OCI-M2 (cell line): ENCODE data around the gene CACNA1B.

Experiments
- DNase-seq: peaks from one replicate; lab custom pipeline; 2025; ENCODE audit not compliant: unreplicated experiment; lab: John Stamatoyannopoulos, UW

The CACNA1B gene

DNA sequence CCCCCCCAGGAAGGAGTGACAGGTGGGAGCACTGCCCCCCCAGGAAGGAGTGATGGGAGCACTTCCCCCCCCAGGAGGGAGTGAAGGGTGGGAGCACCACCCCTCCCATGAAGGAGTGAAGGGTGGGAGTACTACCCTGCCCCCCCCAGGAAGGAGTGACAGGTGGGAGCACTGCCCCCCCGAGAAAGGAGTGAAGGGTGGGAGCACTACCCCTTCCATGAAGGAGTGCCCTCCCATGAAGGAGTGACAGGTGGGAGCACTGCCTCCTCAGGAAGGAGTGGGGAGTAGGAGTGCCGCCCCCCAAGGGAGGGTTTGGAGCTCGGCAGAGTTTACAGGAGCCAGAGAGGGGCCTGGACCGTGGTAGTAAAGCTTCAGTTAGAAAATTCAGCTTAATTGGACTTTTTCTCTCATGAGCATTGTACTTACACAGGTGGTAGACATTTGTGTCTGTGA, 100.7 kb downstream of the CACNA1B start:
- no peak for DNase-seq

DNA sequence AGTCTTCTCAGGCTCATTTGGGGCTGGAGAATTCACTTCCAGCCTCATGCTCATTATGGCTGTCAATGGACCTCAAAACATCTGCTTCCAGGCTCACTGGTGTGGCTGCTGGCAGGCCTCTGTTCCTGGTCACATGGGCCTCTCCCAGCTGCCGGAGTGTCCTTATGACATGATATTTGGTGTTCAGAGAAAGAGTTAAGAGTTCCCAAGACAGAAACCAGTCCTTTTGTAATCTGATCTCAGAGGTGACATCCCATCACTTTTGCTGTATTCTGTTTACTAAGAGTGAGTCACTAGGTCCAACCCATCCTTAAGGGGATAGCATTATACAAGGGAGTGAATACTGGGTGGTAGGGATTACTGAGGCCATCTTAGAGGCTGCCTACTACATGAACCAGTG, 104.6 kb downstream of the CACNA1B start:
- DNase-seq, result no peak

DNA sequence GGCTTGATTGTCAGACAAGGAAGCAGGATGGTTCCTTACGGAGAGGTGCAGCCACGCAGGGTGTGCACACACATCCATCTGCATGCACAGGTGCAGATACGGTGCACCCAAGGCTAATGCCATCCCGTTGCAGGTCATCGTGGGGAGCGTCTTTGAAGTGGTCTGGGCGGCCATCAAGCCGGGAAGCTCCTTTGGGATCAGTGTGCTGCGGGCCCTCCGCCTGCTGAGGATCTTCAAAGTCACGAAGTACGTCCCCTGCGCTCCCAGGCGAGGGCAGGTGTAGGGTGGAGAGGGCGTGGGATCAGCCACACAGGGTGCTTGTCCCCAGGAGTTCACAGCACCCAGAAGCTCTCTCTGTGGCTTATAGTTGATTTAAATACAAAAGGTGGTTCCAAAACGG, 106.4 kb downstream of the CACNA1B start:
- DNase-seq, result no peak

DNA sequence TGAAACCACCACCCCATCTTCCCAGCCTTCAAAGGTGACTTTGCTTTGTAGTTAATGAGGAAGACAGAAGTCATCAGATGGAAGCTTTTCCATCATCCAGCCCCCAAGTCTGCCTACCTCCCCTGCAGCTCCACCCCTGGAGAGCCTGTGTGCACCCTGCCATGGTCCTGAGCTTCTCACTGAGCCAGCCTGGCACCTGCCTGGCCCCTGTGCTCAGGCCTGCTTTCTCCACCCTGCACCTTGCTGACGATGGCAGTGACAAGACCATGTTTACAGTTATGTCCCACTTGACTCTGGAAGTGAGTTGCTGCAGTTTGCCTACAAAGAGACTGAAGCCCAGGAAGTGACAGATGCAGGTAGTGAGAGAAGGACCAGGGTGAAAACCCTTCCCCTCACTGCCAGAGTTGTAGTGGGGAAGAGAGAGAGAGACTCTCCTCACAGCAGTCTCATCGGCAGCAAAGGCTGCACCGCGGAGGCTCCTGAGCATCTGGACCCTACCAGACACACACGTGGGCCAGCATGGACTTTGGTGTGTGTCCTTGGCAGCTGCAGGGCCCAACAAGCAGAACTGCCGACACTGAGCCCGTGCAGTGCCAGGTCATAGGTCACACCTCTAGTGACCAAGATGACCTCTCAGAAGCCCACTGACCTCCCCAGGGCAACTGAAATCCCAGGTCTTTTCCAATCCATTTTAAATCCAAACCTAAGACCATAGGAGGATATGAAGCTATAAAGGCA, 107.1 kb downstream of the CACNA1B start:
- DNase-seq, result no peak

DNA sequence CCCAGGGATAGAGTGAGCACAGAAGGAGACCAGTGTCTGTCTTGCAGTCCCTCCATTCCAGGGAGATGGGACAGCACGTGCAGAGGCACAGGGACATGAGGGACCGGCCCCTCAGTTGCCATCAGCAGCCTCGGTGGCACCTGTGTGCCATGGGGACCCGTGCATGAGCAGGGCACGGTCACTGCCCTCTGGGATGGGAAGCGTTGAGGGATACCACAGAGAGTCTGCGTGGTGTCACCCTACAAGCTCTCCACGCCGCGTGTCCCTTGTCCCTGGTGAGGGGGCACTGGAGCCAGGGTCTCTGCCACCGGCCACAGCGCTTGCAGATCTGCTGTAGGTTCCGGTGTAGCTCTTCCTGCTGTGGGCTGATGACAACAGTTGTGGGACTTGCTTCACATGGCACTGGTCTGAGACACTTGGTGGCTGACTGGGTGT, 108.1 kb downstream of the CACNA1B start:
- DNase-seq, result no peak

DNA sequence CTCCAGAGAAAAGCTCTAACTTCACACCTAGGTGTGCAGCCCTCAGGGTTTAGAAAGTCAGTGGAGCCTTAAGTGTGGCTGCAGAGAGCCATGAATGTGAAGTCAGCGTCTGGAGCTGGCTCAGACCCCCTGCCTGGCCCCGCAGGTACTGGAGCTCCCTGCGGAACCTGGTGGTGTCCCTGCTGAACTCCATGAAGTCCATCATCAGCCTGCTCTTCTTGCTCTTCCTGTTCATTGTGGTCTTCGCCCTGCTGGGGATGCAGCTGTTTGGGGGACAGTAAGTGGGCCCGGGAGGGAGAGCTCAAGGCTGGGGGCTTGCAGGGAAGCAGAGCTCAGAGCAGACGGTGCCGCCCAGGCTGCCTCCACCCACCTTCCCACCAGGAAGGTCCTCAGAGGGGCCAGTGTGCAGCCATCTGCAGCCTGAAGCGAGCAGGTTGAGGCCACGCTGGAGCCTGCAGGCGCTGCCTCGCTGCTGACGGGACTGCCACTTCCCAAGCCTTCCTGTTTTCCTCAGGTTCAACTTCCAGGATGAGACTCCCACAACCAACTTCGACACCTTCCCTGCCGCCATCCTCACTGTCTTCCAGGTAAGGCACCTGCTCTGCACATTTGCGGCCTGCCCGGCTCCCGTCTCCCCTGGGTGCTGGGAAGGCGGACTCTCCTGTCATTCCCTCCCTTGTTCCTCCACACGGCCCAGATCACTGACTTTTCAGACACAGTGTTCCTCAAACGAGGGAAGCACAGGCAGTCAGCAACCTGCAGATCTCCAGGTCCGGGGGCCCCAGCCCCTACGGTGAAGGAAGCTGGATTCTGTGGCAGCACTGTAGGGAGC, 108.9 kb downstream of the CACNA1B start:
- no peak for DNase-seq

DNA sequence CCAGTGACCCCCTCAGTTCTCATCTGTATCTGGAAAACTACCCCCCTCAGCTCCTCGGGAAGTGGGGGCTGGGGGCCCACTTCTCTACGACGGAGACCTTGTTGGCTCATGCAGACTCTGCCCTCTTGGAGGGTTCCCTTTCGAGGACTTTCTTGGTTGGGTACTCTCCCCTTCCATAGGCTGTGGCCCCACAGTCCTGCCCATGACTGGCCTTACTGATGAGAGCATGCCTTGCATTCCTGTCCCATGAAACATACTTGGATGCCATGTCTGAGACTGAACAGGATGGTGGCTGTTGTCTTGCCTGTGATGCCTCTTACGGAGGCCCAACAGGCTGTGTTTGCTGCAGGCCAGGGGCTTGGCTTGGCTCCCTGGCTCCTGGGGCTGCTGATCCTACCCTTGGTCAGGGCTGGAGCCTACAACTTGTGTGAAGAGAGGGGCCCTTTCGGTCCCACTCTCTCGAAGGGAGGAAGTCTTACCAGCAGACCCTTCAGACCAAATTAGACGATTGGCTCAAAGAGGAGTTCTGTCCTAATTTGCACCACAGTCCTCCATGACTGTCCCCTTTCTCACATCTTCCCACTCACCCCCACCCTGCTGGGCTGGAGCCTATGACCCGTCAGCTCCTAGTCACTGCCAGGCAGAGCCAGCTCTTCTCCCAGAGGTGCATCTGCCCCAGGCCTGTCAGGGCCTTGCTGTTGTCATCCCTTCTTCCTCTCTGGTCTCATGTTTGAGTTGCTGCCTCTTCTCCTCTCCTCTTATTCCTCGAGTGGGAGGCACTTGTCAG, 109.9 kb downstream of the CACNA1B start:
- no peak for DNase-seq

DNA sequence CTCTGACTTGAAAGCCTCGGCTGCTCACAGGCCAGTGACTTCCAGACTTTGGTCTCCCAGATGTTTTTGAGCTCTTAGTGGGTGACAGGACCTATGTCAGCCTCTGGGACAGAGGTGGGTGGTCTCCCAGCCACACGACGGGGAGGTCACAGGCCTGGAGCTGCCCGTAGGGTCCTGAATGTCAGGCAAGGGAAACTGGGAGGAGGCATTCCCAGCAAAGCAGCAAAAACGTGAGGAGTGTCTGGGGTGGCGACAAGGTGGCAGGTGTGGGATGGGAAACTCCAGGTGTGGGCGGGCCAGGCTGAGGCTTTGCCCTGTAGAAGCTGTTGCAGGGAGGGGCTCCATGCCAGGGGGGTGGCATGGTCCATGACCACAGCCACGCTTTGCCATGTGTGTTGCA, 110.5 kb downstream of the CACNA1B start:
- DNase-seq, result no peak

DNA sequence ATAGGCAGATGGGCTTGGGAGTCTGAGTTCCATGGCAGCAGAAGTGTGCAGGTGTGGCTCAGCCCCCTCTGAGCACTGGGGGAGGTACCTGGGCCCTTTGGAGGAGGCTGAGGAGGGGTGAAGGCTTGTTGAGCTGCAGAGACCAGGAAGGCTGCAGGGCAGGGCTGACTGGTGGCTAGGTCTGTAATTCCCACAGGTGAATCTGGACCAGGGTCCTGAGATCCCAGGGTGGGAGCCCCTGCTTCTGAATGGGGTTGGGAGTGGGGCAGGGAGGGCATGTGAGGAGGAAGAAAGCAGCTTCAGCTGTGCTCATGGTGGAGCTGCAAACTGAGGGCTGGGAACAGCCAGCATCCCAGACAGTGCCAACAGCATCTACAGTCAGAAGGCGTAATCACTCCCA, 111.1 kb downstream of the CACNA1B start:
- no peak for DNase-seq

DNA sequence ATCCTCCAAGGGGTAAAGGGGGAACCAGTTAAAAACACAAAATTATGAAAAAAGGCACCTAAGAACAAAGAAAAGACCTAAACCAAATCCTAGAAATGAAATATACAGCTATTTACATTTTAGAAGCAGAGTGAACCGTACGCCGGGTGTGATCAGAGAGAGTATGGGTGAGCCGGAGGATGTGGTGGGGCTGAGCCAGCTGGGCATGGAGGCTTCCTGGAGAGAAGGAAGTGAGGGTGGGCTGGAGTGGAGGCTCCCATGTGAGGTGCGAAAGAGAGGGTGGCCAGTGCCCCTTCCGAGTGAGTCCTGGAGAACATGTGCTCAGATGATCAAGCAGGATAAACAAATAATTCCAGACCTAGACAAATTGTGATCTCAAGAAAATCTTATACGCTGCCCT, 111.6 kb downstream of the CACNA1B start:
- no peak for DNase-seq

DNA sequence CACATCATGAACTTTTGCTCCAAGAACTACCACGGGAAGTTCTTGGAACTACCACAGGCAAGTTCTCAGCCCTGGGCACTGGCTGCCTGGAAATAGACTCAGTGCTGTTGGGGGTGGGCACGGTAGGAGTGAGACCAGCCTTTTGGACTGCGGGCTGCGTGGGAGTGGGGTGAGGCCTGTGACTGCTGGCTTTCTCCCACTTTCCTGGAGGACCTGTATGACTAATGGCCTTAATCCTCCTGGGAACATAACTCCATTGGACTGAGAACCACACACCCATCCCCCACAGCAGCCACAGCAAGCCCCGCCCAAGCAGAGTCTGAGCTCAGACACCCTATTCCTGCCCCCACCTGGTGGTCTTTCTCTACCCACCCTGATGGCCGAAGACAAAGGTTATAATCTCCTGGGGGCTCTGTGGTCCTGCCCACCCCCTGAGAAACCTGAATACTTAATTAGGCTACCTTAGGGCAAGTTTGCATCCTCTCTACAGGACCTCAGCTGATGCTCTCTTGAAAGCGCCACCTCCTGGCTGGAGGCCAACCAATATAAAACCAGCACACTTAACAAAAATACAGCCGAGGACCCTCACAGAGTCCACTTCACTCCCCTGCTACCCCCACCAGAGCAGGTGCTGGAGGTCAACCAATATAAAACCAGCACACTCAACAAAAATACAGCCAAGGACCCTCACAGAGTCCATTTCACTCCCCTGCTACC, 112.6 kb downstream of the CACNA1B start:
- no peak for DNase-seq

DNA sequence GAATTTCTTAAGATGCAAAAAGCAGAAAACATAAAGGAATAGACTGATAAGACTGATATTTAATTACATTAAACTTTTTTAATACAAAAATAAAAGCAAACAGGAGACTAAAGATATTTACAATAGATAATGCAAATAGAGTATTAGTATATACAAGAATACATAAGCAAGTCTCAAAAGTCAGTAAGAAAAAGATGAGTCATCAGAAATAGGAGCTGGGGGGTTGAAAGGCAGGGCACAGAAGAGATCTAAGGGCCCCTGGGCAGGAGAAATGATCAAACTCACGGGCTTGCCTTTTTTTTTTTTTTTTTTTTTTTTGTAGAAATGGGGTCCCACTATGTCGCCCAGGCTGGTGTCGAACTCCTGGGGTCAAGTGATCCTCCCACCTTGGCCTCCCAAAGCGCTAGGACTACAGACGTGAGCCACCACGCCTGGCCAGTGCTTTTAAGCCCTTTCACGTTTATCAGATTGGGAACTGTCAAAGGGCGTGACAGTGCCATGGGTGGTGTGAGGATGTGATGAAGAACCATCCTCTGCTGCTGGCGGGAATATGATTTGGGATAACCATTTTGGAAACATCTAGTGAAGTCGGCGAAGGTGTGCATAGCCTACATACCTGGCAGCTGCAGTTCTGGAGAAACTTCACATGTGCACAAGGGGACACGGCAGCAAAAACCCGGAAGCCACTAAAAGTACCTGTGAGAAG, 126.1 kb downstream of the CACNA1B start:
- no peak for DNase-seq

DNA sequence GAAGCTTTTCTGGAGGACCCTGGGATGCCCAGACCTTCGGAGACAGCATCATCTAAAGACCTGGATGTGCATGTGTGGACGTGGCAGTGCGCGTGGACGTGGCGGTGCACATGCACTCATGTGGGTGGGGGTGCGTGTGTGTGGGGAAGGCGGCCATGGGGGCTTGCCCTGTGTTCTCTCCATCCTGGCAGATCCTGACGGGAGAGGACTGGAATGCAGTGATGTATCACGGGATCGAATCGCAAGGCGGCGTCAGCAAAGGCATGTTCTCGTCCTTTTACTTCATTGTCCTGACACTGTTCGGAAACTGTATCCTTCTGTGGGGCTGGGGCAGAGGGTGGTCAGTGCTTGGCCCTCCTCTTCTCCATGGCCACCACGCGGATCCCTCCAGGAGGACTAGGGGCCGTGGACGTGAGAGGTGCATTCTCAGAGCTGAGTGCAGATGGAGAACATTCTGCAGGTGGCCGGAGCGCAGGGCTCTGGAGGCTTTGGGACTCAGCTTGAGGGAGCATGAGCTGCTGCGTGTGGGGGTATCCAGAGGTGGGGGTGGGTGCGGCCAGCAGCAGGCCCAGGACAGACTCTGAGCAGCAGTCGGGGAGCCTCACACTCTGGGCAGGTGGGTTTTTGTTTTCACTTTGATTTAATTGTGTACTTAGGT, 129.1 kb downstream of the CACNA1B start:
- no peak for DNase-seq

DNA sequence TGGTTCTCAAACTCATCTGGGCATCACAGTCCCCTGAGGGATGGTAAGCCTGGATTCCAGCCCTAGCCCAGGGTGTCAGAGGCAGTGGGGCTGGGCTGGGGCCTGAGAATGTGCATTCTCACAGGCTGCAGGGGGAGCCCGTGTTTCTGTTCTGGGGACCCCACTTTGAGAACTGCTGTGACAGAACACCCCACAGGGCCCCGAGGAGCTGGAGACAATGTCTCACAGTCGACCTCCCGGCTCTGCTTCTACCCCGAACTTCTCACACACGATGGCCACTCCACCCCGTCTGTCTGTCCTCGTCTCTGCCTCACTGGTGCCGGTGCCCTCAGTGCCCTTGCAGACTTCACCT, 130.0 kb downstream of the CACNA1B start:
- DNase-seq, result no peak

DNA sequence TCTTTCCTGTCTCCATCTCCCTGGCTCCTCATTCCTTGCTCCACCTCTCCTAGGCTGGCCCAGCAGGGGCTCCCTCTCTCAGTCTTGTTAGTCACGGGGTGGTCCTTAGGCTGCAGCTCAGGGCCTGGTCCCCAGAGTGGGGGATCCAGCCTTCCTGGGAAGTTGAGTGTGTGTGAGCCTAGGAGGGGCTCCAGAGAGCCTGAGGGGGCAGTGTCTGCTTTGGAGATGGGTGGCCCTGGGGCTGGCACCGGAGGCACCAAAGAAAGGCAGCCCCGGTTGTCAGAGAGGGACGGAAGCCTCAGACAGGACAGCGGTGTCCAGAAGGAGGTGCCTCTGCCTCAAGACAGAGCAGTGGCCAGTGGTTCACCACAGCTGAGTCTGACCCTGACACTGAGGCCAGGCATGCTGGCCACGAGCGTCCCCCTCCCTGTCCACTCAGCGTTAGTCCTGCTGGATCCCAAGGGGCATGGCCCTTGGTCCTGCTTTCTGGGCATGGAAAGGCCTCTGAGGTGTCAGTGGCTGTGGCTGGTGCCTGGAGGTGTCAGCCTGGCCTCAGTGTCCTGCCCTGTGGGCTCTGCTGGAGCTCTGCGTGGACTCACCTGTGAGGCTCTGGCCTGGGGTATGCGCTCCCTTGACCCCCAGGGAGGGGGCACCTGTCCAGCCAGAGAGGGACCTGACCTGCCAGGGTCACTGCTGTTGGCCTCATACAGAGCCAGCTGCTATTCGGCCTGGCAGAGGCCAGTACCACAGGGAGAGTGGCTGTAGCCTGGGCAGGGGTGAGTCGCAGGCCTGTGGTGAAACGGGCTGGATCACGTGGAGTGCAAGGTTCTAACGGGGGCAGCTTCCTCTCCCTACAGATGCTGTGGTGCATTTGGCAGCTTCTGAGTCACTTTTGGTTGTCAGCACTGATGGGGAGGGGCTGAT, 130.6 kb downstream of the CACNA1B start:
- DNase-seq, result no peak

DNA sequence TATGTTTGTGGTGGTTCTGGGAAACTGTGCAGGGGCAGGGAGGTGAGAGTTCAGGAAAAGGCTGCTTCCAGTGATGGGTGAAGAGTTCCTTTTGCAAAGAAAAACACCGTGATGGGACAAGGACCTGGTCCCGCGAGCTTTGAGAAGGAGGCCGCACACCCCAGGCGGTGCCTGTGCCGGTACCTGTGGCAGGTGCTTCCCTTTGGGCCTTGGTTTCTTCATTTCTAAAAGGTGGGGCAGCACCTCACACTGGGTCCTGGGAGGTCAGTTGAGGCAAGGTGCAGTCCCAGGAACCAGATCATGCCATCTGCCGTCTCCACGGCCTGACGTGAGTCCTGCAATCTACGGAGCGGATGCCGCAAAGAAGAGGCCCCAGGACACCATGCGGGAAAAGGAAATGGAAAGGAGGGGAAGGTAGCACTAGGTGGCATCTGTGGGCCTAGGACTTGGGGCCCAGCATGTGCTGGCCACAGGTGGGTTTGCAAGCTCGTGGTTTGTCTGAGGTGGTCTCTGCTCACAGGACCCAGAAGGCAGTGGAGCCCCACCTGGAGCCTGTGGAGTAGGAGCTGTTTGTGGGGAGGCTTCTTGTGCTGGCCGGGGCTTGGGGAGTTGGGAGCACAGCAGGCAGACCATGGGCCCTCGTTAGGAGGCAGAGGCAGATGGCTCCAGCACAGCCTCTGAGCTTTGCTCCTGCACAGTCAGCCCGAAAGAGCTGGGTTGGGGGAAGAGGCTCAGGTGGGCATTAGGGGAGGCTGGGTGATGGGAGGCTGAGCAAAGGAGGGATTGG, 131.6 kb downstream of the CACNA1B start:
- DNase-seq, result no peak

DNA sequence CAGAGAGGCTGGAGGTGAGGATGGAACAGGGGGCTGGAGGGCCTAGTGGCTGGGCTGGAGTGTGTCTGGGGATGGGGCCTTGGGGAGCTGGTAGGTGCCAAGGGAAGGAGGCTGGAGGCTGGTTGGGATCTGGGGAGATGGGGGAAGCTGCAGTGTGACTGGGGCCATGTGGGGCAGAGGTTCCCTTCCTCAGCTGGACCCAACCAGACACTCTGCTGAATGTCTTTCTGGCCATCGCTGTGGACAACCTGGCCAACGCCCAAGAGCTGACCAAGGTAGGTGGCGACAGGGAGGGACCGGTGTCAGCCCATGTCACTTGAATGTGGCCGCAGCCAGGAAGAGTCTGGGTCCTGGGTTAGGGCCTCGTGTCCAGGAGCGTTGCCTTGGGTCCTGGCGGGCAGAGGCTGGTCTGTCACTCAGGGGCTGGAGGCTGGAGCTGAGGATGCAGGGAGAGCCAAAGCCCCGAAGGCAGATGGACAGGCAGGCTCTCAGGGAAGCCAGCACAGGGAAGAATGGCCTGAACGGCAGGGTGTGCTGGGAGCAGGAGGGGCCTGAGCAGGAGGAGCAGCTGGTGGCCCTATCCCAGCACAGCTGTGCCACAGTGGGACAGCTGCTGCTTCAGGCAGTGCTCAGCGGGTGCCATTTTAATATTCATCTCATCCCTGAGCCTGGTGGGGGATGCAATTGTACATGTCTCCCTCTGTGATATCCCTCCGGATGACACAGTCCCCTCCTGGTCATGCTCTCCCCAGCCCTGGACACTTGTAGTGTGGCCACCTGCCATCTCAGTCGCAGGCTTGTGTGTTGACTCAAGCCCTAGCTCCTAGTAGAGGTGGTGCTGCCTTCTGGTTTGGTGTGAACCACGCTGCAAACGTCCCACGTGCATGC, 132.5 kb downstream of the CACNA1B start:
- DNase-seq, result no peak
